ENCODE results near the gene FSTL4. TPM values are rescaled to one million over a fixed set of nuclear protein-coding genes. Genes with fewer than 3 reads are reported as not detected.

Gene FSTL4
- total RNA-seq, 2 experiments from 2014 or later = not detected

GRCh38 chr5:133387091-133387490 is 225.2 kb downstream of the FSTL4 start:
- Histone ChIP-seq H4K20me1 (ENCODE audit: insufficient read depth, low read length) (no peaks in the 10 kb centered on the region), H2AFZ (ENCODE audit: low read length) (no peak overlapping the region), H3K4me2 (ENCODE audit: low read length) (no peak overlapping the region), H3K9me3 (ENCODE audit: low read length) (no peaks in the 10 kb centered on the region), H3K36me3 (ENCODE audit: insufficient read depth, low read length) (no peaks in the 10 kb centered on the region), H3K79me2 (ENCODE audit: insufficient read depth, low read depth, low read length) (no peaks in the 10 kb centered on the region), H3K27ac (ENCODE audit: low read depth, low read length, poor library complexity, severe bottlenecking) (no peak overlapping the region), H3K9me2 (ENCODE audit: insufficient read depth, low read length) (no peaks in the 10 kb centered on the region), H3K4me3 (ENCODE audit: low read depth, low read length, poor library complexity, severe bottlenecking) (no peak overlapping the region), H3K4me1 (ENCODE audit: insufficient read depth, low read length, poor library complexity, severe bottlenecking) (no peaks in the 10 kb centered on the region)
- no peak for TF ChIP-seq EZH2phosphoT487 (IDR thresholded peaks at IDR 0.05; ENCODE audit: borderline replicate concordance, low read depth, low read length)
- TF ChIP-seq CTCF (conservative IDR thresholded peaks at IDR 0.05; ENCODE audit: low read length) = no peak
- ChIA-PET POLR2A (no interaction called here), CTCF (ENCODE audit: unreplicated experiment) (no interaction called here)
- intact Hi-C loops (cut with micrococcal nuclease; ENCODE audit: unreplicated experiment) = no loop called here
- BruUV-seq (replicated peaks) = no TSS peak
- DNase-seq (ENCODE audit: low spot score) = no peak

- ChIA-PET CTCF (ENCODE audit: unreplicated experiment) (no interaction called here), POLR2A (no interaction called here)
- H3K9me2 ChIP-seq (ENCODE audit: insufficient read depth, low read length) = no peaks in the 10 kb centered on the region
- intact Hi-C loops (cut with micrococcal nuclease; ENCODE audit: unreplicated experiment) = no loop called here
- H3K27ac ChIP-seq (ENCODE audit: low read depth, low read length, poor library complexity, severe bottlenecking) = no peak overlapping the region
- BruUV-seq (replicated peaks) = no TSS peak
- no peak overlapping the region for H2AFZ ChIP-seq (ENCODE audit: low read length)
- no peak overlapping the region for H3K4me2 ChIP-seq (ENCODE audit: low read length)
- H3K9me3 ChIP-seq (ENCODE audit: low read length) = no peaks in the 10 kb centered on the region
- no peaks in the 10 kb centered on the region for H3K36me3 ChIP-seq (ENCODE audit: insufficient read depth, low read length)
- no peaks in the 10 kb centered on the region for H4K20me1 ChIP-seq (ENCODE audit: insufficient read depth, low read length)
- TF ChIP-seq CTCF (conservative IDR thresholded peaks at IDR 0.05; ENCODE audit: low read length) (no peak), EZH2phosphoT487 (IDR thresholded peaks at IDR 0.05; ENCODE audit: borderline replicate concordance, low read depth, low read length) (no peak)
- no peaks in the 10 kb centered on the region for H3K4me1 ChIP-seq (ENCODE audit: insufficient read depth, low read length, poor library complexity, severe bottlenecking)
- H3K79me2 ChIP-seq (ENCODE audit: insufficient read depth, low read depth, low read length) = no peaks in the 10 kb centered on the region
- no peak for DNase-seq (ENCODE audit: low spot score)
- H3K4me3 ChIP-seq (ENCODE audit: low read depth, low read length, poor library complexity, severe bottlenecking) = no peak overlapping the region
Measured at GRCh38 chr5:133386662-133387061, 225.7 kb downstream of the FSTL4 start.

- CTCF ChIA-PET (ENCODE audit: unreplicated experiment) = no interaction called here
Measured at GRCh38 chr5:133385346-133385745, 227.0 kb downstream of the FSTL4 start.

More at GRCh38 chr5:133385346-133385745, 227.0 kb downstream of the FSTL4 start:
- no TSS peak for BruUV-seq (replicated peaks)
- POLR2A ChIA-PET = no interaction called here
- Histone ChIP-seq H3K4me1 (ENCODE audit: insufficient read depth, low read length, poor library complexity, severe bottlenecking) (no peaks in the 10 kb centered on the region), H2AFZ (ENCODE audit: low read length) (no peak overlapping the region), H3K4me3 (ENCODE audit: low read depth, low read length, poor library complexity, severe bottlenecking) (no peak overlapping the region), H3K79me2 (ENCODE audit: insufficient read depth, low read depth, low read length) (no peaks in the 10 kb centered on the region), H3K4me2 (ENCODE audit: low read length) (no peak overlapping the region), H3K9me3 (ENCODE audit: low read length) (no peaks in the 10 kb centered on the region), H3K9me2 (ENCODE audit: insufficient read depth, low read length) (no peaks in the 10 kb centered on the region), H3K36me3 (ENCODE audit: insufficient read depth, low read length) (no peaks in the 10 kb centered on the region), H4K20me1 (ENCODE audit: insufficient read depth, low read length) (no peaks in the 10 kb centered on the region), H3K27ac (ENCODE audit: low read depth, low read length, poor library complexity, severe bottlenecking) (no peak overlapping the region)
- no peak for DNase-seq (ENCODE audit: low spot score)
- no peak for TF ChIP-seq EZH2phosphoT487 (IDR thresholded peaks at IDR 0.05; ENCODE audit: borderline replicate concordance, low read depth, low read length)
- no peak for TF ChIP-seq CTCF (conservative IDR thresholded peaks at IDR 0.05; ENCODE audit: low read length)
- intact Hi-C loops (cut with micrococcal nuclease; ENCODE audit: unreplicated experiment) = no loop called here
